ENCODE measurements around the gene ABCA13.

The ABCA13 gene

DNA sequence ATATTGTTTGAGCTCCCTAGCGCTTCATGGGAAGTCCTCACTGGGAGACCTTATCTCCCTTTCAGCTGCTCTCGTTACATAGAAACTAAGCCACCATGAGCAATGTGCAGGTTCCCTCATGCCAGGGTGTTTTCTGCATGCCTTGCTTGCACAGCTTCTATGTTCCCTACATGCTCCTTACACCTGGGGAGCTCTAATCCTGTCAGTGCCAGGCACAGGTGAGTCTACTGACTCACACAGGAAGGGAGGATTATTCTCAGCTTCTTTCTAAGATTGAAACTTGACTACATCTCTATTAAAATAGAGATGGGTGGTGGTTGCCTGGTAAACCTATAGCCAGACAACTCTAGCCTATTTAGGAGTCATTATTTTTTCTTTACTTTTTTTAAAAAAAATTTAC lies 377.4 kb downstream of the ABCA13 start:
- no peak for DNase-seq

DNA sequence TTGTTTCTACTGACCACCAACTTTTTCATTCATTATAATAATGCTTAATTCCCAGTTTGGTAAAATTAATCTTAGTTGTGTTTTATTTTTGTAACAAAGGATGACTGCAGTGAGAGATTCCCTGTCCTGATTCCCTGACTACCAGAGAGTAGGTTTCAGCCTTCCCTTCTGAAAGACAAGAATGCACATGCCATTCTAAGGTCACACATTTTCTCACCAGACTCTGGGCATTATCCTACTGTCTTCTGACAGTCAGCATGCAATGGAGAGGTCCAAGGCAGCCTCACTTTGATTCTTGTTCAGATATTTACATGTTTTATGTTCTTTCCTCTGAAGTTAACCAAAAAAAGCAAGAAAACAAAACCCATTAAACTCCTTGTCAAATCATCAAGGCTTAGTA lies 380.4 kb downstream of the ABCA13 start:
- no peak for DNase-seq

DNA sequence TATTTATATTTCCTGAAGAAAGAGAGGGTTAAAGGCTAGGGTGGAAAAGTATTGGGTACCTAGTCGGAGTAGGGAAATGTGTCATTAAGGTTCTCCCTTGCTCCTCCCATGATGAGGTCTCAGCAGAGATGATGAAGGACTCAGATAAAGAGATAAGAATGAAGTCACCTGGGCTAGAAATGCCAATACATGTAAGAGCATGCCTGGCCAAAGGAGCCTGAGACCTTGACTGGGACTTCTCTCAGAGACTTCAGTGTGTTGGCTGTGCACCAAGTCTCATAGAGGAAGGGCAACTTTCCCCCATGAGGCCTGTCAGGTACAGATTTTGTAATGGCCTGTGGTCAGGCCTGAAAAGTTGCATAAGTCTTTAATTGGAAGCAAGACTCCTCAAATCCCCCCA lies 392.1 kb downstream of the ABCA13 start:
- DNase-seq = no peak

DNA sequence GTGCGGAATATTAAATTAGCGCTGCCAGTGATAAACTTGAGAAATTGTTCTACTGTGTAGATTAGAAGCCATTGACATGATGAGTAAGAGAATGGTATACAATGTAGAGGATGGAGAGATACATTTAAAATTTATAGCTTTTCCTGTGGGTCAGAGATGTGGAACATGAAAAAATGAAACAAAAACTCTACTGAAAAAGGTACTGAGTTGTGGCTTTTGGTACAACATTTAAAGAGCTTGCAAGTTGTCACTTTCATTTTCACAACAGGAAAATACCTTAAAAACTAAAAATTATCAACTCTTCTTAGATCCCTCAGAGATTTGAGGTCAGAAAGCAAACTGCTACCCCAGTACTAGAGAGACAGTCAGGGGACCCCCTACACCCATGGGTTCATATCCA lies 404.3 kb downstream of the ABCA13 start:
- no peak for DNase-seq

DNA sequence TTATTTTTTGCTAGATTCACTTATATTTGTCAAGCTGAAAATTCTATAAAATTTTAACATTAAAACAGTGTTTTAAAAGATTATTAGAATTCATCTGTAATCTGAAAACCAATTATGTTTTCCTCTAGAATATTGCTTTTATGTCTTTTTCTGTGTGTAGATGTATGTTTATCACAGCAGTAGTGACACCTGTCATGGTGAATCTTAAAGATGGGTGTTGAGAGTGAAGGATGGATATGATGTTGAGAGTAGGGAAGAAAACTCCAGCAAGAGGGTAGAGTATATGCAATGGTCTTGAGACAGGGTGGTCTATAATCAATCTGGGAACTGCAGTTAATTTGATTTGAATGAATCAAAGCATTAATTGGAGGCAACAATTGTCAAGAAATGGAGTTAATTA lies 416.2 kb downstream of the ABCA13 start:
- no peak for DNase-seq

DNA sequence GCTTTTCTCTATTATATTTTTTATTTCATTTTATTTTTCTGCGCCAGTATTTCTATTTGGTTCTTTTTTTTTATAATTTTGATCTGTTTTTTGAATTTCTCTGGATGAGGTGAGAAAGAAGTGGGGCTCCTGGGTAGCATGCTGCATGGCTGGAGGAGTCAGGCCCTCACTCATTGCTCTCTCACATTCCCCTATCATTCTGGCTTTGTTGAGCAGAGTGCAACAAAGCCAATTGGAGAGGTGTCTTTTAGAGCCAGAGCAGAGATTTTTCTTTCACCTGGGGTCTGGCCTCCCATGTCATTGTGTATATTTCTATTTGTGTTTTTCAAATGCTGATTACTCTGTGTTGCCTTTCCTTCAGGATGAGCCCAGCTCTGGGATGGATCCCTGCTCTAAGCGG lies 423.1 kb downstream of the ABCA13 start:
- DNase-seq = no peak

DNA sequence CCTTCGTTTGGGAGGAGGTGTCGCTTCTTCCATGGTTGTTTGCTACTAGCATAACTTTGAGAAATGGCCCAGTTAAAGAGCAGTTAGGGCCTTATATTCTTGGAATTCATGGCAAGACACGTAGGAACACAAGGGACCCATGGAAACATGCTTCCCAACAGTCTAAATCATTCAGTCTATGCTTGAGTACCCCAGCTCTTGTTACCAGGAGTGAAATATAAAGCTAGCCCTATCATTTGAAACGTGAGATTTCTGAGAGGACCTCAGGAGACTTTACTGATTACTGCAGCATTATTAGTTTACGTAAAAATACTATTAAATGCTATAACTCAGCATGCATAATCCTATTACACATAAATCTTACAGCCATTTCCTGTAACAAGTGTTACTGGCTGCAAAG lies 424.5 kb downstream of the ABCA13 start:
- DNase-seq = no peak

DNA sequence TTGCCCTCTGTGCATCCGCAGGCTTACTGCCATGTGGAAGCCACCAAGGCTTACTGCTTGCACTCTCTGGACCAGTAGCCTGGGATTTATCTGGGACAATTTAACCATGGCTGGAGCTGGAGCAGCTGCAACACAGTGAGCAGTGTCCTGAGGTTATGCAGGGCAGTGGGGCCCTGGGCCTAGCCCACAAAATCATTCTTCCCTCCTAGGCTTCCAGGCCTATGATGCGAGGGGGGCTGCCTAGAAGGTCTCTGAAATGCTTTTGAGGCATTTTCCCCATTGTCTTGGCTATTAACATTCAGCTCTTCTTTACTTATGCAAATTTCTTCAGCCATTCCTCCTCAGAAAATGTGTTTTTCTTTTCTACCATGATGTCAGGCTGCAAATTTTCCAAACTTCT lies 439.4 kb downstream of the ABCA13 start:
- DNase-seq = no peak

DNA sequence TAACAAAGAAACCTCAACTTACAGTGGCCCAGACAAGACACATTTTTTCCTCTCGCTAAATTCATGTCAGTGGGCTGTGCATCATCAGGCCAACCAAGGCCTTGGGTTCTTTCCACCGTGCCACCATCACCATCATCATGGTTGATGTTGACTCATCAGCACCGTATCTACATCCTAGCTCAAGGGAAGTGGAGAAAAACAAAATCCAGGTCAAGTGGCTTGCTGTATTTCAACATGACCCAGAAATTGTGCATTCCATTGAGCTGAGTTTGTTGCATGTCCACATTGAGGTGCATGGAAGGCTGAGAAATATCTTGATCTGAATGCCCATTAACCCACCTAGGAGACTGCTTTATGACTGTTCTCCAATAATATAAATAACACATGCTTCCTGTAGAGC lies 440.7 kb downstream of the ABCA13 start:
- no peak for DNase-seq

DNA sequence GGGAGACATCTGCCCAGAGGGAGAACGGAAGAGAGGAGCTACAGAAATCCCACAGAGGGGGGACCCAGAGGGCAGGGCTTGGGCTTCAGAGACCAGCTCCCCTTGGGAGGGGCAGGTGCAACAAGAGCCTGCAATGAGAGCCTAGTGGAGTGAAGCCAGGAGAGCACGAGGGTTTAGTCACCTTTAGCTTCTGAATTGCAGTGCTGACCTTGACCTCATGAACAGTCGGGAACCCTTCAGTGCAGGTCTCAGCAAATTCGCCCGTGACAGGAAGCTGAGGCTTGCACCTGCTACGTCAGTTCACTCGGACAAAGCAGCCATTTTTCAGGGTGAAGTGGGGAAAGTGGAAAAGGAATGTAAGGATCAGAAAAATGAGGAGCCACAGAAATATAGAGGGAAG lies 446.2 kb downstream of the ABCA13 start:
- DNase-seq = no peak

DNA sequence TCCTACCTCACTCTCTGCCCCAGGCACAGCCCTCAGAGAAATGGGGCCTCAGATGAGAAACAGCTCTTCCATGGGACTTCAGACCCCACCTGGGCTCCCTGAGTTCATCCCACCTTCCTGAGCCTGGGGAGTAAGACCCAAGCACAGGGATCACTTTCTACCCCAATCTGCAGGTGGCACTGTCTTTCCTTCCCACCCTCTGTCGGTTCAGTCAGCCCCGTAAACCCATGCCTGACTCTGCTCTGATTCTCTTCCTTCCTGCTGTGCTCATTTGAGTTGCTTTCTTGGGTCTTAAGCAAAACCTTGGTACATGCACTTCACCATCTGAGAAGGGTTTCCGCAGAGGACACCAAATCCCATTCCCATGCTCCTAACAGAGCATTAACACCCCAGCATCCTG lies 446.7 kb downstream of the ABCA13 start:
- no peak for DNase-seq

DNA sequence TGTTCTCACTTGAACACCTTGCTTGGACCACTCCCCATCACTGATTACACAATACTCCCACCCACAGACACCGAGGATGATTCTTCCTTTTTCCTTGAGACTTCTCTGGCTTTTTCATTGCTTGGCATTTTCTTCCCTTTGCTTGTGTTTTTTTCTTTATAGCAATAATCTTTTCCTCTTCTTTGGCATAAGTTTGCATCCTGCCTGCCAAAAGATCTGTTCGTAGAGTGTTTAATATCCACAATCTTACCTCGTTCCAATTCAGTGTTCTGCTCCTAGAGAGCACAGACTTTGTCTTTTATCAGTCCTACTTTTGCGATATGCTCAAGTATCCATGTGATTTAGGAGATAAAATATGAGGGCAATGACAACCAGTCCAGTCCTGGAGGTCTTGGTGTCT lies 449.8 kb downstream of the ABCA13 start:
- DNase-seq = no peak

DNA sequence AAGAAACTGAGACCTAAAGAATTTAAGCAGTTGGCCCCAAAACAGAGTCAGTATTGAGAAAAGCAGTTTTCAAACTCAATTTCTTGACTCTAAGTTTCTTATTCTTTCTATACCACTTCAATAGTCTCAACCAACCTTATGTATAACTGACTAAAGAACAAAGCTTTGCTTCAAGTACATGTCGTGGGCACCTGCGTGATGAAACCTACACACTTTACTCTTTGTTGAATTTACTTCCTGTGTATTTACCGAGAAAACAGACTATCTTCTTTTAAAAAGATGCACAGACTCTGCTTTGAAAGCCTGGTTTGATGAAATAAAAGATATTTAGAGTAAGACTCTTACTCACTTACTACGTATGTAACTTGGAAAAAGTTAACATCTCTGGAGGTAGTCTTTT lies 455.9 kb downstream of the ABCA13 start:
- no peak for DNase-seq

DNA sequence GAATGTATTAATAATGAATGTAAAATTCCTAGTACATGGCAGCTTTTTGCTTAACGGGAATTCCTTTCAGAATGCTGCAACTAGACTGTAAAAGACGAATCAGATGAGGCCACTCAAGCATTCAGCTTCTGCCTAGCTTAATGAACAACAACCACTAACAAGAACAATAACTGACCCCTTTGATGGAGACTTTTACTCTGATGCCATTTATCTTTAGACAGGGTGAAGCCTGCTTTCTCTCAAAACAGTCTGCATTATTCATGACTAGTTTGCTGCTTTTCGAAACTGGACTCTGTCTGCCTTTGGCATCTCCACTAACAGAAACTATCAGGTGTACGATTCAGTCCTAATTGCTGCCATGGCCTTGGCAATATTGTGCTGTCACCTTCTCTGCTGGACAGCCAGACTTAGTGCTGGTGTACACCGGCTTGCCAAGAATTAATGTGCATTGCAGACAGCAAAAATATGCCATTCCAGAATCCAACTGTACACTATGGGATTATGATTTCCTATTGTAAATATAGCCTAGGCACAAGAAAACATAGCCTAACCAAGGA lies 457.6 kb downstream of the ABCA13 start:
- DNase-seq = no peak

DNA sequence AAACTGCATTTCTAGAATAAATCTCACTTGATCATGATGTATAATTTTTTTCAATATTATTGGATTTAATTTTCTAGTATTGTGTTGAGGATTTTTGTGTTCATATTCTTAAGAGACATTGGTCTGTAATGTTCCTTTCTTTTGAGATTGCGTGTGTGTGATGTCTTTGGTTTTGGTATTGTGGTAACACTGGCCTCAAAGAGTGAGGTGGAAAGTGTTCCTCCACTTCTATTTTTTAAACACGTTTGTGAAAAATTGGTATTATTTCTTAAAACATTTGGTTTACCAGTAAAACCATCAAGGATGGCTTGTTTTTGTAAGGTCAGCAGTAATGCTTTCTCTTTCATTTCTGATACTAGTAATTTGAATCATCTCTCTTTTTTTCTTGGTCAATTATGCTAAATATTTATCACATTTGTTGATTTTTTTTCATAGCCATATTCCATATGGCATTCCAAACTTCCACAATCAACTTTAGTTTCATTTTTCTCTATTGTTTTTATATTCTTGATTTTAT lies 462.9 kb downstream of the ABCA13 start:
- no peak for DNase-seq

DNA sequence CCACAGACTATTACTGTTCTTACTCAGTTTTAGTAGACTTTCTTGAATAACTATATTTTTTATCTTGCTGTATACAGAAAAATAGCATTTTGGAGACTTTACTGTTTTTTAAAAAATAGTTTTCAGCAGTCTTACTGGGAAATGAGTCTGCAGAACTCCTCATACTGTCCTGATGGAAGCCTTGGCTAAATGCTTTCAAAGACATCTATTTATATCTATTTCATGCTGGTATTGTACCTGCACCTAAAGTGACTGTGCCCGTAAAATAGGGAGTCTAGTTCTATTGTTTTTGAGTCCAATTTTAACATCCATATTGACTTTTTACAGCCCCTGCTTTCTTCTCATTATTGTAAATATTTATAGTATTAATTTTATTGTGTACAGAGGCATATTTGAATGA lies 464.5 kb downstream of the ABCA13 start:
- DNase-seq = no peak

DNA sequence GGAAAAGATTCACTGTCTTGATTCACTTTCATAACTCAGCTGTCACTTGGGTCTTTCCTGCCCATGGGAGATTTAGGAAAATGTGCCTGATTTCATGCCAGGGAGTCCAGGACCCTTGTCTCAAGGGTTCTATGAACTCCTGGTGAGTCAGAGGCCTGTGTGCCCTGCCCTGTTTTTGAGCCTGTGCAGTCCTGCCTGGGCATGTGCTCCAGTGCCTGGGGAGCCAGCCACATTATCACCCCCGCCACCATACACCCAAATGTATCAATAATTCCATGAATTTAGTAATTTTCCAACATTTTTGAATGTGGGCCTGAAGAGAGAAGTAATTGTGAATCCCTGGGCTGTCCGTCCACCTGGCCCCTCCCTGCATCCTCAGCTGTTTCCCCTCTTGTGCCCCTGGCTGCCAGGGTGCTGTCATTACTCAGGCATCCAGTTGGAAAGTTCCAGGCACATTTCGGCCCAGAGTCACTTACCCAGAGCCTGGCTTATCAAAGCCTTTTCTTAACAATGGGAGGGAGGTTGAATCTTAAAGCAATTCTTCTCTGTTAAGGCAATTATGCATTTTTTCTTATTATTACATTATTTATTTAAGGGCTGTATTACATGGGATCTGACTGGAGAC lies 465.2 kb downstream of the ABCA13 start:
- DNase-seq = no peak

DNA sequence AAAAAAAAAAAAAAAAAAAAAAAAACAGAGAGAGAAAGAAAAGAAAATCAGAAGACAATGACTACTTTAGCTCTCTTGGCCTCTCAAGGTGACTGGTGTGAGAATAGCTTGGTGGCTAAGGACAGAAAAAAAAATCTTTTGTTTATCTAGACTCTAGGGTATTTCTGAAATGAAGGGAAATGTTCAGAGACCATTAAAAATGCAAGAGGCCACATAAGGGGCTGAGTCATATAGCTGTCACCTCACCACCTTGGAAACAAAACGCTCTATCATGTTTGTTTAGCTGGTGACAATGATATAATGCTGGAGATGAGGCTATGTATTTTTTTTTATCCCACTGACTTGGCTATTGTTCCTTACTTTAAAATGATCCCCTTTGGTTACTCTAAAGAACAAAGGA lies 466.1 kb downstream of the ABCA13 start:
- DNase-seq = peak; percentile 3

DNA sequence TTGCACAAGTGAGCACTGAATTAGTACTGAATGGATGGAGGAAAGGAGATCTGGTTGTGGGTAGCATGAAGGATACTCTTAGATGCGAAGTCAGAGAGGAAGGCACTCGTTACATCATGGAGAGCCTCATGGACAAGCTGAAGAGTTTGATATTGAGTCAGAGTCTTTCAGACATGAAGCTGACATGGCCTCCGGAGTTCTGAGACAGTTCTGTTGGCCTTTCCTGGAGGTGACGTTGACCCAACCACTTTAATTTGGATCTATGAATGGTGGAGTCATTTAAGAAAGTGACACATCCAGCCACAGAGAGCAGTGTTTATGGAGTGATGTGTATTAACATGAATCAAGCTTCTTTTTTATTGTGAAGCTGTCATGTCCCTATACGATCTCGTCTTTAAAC lies 466.8 kb downstream of the ABCA13 start:
- no peak for DNase-seq

DNA sequence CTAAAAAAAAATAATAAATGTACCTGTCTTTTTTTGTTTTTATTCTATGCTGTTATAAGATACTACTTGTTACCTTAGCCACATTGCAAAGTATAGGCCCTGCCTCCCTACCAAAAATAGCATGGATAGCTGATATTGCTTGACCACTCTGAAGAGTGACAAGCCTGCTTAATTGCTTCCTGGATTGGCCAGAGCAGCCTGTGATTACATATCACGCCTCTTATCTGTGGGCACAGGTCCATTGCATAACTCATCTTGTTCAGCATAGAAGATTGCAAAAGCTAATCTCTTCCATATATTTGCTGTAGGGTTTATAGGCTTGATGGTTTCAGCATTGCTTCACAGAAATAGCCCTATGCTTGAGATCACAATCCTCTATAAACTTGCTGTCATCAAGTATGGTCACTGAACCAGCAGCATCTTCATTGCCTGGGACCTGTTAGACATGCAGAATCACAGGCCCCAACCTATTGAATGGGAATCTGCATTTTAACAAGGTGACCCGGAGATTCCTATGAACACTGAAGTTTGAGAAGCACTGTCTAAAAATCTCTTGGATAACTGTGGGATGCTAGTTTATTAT lies 472.3 kb downstream of the ABCA13 start:
- no peak for DNase-seq

DNA sequence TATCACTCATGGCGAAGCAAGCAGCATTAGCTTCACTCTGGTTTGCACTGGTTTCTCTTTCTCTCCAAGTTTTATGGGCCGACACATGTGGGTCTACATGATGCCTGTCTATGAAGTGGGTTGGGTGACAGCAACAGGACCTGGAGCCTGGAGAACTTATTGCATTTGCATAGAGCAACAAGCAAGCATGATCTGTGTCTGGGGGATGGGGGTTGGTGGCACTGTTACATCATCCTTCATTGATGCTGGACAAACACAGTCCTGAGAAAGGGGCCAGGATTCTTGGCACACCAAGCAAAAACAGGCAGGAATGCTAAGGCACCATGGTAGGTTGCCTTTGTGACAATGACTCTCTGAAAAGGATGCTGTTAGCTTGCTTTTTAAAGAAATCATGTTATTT lies 486.9 kb downstream of the ABCA13 start:
- no peak for DNase-seq

DNA sequence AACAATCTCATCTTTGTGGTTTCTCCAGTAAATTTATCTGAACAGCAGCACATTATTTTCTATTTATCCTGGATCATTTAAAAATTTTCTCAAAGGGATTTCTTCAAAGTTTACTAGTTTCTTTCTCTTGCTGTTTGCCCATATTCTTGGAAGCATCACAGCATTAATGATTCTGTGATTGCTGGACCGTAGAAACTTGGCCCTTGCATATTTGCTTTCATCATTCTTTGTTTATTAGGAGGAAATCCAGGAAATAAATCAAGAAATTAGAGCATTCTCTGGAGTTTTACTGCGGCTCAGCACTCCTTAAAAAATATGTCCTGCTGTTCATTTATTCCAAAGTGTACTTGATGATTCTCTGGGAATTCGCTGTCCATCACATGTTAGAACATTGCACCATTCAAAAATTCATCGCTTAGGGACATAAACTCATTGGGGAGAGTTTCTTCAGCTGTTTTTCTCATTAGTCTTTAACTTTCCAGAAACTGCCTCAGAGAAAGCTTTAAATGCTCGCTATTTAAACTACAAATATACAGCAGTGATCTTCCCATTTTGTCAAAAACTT lies 489.1 kb downstream of the ABCA13 start:
- DNase-seq = no peak

DNA sequence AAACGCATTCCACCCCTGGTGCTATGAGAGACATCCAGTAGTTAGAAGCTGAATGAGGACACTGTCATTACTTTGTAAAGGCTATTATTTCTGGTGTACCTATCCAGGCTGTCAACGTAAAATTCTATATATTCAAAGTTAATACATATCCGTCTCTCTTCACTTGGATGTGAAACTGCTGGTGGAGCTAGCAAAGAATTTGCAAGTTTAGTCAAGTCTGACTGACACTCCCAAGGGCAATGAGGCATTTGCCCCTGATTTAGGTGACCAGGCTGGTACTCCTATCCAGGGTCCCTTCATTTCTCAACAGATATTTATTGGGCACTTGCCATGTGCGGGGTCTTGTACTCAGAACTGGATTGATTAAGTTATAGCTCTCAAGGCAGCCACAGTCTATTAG lies 493.0 kb downstream of the ABCA13 start:
- DNase-seq = no peak

DNA sequence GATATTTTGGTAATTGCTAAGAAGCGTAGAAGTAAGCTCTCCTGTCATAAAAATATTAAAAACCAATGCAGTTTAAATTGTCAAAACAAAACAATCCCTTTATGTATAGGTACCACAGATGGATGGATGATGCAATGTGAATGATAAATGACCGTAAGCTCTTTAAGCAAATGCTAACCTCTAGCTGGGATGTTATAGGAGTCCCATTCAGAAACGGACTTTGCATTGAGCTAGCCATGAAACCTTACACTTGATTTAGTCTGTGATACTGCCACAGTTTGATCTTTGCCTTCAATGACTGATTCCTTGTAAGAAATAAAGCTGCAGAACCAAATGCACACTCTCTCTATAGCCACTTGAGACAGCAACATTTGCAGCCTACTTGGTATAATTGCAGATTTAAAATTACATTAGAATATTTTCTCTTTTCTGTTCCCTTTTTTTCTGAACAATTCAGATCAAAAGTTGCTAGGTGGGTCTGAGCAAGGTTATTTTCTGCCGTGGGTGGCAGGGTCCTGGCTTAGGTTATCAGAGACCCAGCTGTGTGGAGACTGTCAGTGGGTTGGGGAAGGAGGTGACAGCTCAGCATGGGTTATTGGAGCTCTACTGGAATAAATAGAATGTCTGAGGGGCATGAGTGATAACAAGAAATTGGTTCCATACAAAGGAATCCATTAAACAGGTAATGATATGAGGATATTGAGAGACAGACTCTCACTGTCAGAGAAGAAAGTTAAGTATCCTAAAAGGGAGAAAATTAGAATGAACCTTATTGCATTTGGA lies 494.3 kb downstream of the ABCA13 start:
- DNase-seq = no peak

Data from NCI-H1105 treated with DMSO at 0.1 percent for 48 hours (cell line).